PC-3 (cell line): ENCODE data around the gene ZCCHC9. TPM values are rescaled to one million over a fixed set of nuclear protein-coding genes. Genes with fewer than 3 reads are reported as not detected.

Source experiments
- ATAC-seq: fragments of 200-7000 bp; cut with Tn5 transposase; 2 replicates; pipeline ENCODE4 v1.9.1; 2020; ENCODE audit warnings: mild to moderate bottlenecking, moderate library complexity
- BruUV-seq: library from RNA; stranded (reverse); fragments of 400-500 nt; replicated peaks from 2 replicates; lab custom pipeline; 2021; lab: Mats Ljungman, UMichigan
- CTCF ChIA-PET: fragments of 300-600 bp; sonication (Branson Sonifier 250); formaldehyde crosslinking; loops from one replicate; lab custom pipeline; 2022; ENCODE audit warnings: antibody characterized with exemption; lab: Charles Lee
- POLR2A ChIA-PET: fragments of 300-600 bp; sonication (Branson Sonifier 250); formaldehyde crosslinking; loops from one replicate; lab custom pipeline; 2022; ENCODE audit warnings: antibody characterized with exemption; ENCODE audit not compliant: unreplicated experiment; lab: Charles Lee
- DNase-seq: peaks from one replicate; pipeline ENCODE4 v3.0.0-alpha.2; 2015
- H2AFZ ChIP-seq: fragments of 300-600 bp; sonication (generic); 2 replicates; pipeline ENCODE4 v1.6.0; 2016; ENCODE audit warnings: antibody characterized with exemption, low read length
- H3F3A ChIP-seq: fragments of 300-600 bp; sonication (generic); one replicate; pipeline ENCODE4 v1.6.0; 2017; ENCODE audit warnings: antibody characterized with exemption, low read length, control low read depth, mild to moderate bottlenecking; ENCODE audit not compliant: unreplicated experiment
- H3K27ac ChIP-seq: fragments of 300-600 bp; sonication (generic); 2 replicates; pipeline ENCODE4 v1.5.1; 2016; ENCODE audit warnings: mild to moderate bottlenecking, low read length
- H3K27me3 ChIP-seq: fragments of 300-600 bp; sonication (generic); 2 replicates; pipeline ENCODE4 v1.6.1; 2016; ENCODE audit warnings: low read length, mixed read lengths
- H3K36me3 ChIP-seq: fragments of 300-600 bp; sonication (generic); 2 replicates; pipeline ENCODE4 v1.6.1; 2016; ENCODE audit warnings: low read depth, mixed run types, low read length, mixed read lengths
- H3K4me1 ChIP-seq: fragments of 300-600 bp; sonication (generic); 2 replicates; pipeline ENCODE4 v1.5.1; 2016; ENCODE audit warnings: low read length; ENCODE audit not compliant: insufficient read depth
- H3K4me2 ChIP-seq: fragments of 300-600 bp; sonication (generic); 2 replicates; pipeline ENCODE4 v1.6.0; 2016; ENCODE audit warnings: low read length
- H3K4me3 ChIP-seq: fragments of 300-600 bp; sonication (generic); 2 replicates; pipeline ENCODE4 v1.5.1; 2016; ENCODE audit warnings: mild to moderate bottlenecking, low read length, mixed read lengths
- H3K79me2 ChIP-seq: fragments of 300-600 bp; sonication (generic); 2 replicates; pipeline ENCODE4 v1.6.1; 2017; ENCODE audit warnings: low read length, mixed read lengths
- H3K9ac ChIP-seq: fragments of 300-600 bp; sonication (generic); 2 replicates; pipeline ENCODE4 v1.6.0; 2016; ENCODE audit warnings: mild to moderate bottlenecking, low read length
- H3K9me2 ChIP-seq: fragments of 300-600 bp; sonication (generic); replicated peaks from 2 replicates; pipeline ENCODE4 v1.6.1; 2016; ENCODE audit warnings: mixed run types, low read length, mixed read lengths
- H3K9me3 ChIP-seq: fragments of 300-600 bp; sonication (generic); 2 replicates; pipeline ENCODE4 v1.6.1; 2016; ENCODE audit warnings: low read length, mixed read lengths
- H4K20me1 ChIP-seq: fragments of 300-600 bp; sonication (generic); 2 replicates; pipeline ENCODE4 v1.6.1; 2016; ENCODE audit warnings: low read length, mixed read lengths
- CTCF ChIP-seq: fragments of 300-600 bp; sonication (generic); conservative IDR thresholded peaks from 2 replicates; pipeline ENCODE4 v1.5.1; 2017; ENCODE audit warnings: antibody characterized with exemption, low read depth, mild to moderate bottlenecking, low read length
- EZH2 ChIP-seq: fragments of 300-600 bp; sonication (generic); IDR thresholded peaks from one replicate; pipeline ENCODE4 v1.6.1; 2017; ENCODE audit warnings: antibody characterized with exemption, mild to moderate bottlenecking, low read length; ENCODE audit not compliant: unreplicated experiment
- EZH2phosphoT487 ChIP-seq: fragments of 300-600 bp; sonication (generic); IDR thresholded peaks from 2 replicates; pipeline ENCODE4 v1.6.1; 2018; ENCODE audit warnings: mild to moderate bottlenecking, antibody characterized with exemption, low read length, borderline replicate concordance
- intact Hi-C: fragments of 100-400 bp; cut with micrococcal nuclease; formaldehyde crosslinking; loops from 2 replicates; pipeline ENCODE4 v1.9.0; 2023
- total RNA-seq: library from RNA; depleted of rRNA; stranded (reverse); fragments of >200 nt; gene quantifications from 2 replicates; pipeline ENCODE4 v1.2.3, GENCODE V29; 2014

The ZCCHC9 gene
- total RNA-seq, 1 experiment from 2014 or later: 19.4 TPM

DNA sequence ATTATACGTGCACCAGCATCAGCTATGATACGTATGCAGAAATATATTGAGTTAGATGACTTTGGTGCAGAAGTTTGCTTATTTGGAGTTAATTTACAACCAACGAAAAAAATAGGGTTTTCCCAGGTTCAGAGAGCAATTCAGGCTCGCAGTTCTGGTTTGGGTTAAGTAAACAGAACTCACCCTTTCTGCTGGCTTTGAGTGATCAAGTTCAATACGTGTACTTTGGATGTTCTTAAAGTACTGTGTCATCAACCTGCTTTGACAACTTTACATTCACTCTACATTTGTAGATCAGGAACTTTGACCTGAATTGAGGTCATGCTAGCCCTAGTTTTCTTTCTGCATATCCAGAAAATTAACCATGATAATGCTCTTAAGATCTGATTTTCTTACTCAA lies 51.8 kb downstream of the ZCCHC9 start:
- ATAC-seq: no peak
- H3K27me3 ChIP-seq: no peaks in the 10 kb centered on the region
- no peaks in the 10 kb centered on the region for H4K20me1 ChIP-seq
- no TSS peak for BruUV-seq
- H3K4me1 ChIP-seq: no peaks in the 10 kb centered on the region
- H3K79me2 ChIP-seq: no peaks in the 10 kb centered on the region
- no peaks in the 10 kb centered on the region for H3F3A ChIP-seq
- ChIA-PET CTCF (no interaction called here), POLR2A (no interaction called here)
- no peak overlapping the region for H3K4me2 ChIP-seq
- H3K9ac ChIP-seq: no peak overlapping the region
- no peak for TF ChIP-seq CTCF
- TF ChIP-seq EZH2phosphoT487: no peak
- TF ChIP-seq EZH2: no peak
- no peaks in the 10 kb centered on the region for H3K9me3 ChIP-seq
- H3K4me3 ChIP-seq: no peak overlapping the region
- H3K9me2 ChIP-seq: no peaks in the 10 kb centered on the region
- intact Hi-C loops: no loop called here
- no peak overlapping the region for H3K27ac ChIP-seq
- no peak overlapping the region for H2AFZ ChIP-seq
- no peak for DNase-seq
- H3K36me3 ChIP-seq: no peaks in the 10 kb centered on the region

DNA sequence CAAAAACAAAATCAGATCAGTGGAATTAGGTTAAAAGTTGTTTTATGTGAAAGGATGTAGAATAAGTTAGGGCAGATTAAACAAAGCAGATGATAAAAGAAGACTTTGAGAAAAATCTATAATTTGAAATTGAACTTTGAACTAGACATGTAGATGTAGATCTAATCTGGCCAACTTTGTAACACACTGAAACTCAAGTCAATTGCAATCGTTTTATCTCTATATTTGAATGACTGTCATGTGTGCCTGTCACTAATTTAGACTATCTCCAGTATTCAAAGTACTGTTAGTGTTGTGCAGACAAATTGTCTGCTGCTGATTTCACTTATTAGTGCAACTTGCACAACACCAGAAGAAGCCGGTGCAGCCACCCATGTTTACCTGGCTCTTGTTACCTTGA lies 52.7 kb downstream of the ZCCHC9 start:
- POLR2A ChIA-PET: no interaction called here

More for the DNA sequence above, 52.7 kb downstream of the ZCCHC9 start:
- DNase-seq: no peak
- H3K9ac ChIP-seq: no peak overlapping the region
- no peak overlapping the region for H3K27ac ChIP-seq
- H4K20me1 ChIP-seq: no peaks in the 10 kb centered on the region
- intact Hi-C loops: no loop called here
- no peak overlapping the region for H3K4me2 ChIP-seq
- TF ChIP-seq EZH2phosphoT487: no peak
- no peak for TF ChIP-seq EZH2
- TF ChIP-seq CTCF: no peak
- no peaks in the 10 kb centered on the region for H3K9me3 ChIP-seq
- H3K27me3 ChIP-seq: no peaks in the 10 kb centered on the region
- no peaks in the 10 kb centered on the region for H3K36me3 ChIP-seq
- ATAC-seq: no peak
- H3F3A ChIP-seq: no peaks in the 10 kb centered on the region
- CTCF ChIA-PET: no interaction called here
- H3K4me1 ChIP-seq: no peaks in the 10 kb centered on the region
- H2AFZ ChIP-seq: no peak overlapping the region
- H3K9me2 ChIP-seq: no peaks in the 10 kb centered on the region
- no peak overlapping the region for H3K4me3 ChIP-seq
- no peaks in the 10 kb centered on the region for H3K79me2 ChIP-seq
- no TSS peak for BruUV-seq
